ENCODE measurements around the gene CSMD2. TPM values are rescaled to one million over a fixed set of nuclear protein-coding genes. Genes with fewer than 3 reads are reported as not detected.

Gene CSMD2
- polyA plus RNA-seq, 12 donors = 0.51 to 3.3 (median 0.85) TPM; not detected in 2

DNA sequence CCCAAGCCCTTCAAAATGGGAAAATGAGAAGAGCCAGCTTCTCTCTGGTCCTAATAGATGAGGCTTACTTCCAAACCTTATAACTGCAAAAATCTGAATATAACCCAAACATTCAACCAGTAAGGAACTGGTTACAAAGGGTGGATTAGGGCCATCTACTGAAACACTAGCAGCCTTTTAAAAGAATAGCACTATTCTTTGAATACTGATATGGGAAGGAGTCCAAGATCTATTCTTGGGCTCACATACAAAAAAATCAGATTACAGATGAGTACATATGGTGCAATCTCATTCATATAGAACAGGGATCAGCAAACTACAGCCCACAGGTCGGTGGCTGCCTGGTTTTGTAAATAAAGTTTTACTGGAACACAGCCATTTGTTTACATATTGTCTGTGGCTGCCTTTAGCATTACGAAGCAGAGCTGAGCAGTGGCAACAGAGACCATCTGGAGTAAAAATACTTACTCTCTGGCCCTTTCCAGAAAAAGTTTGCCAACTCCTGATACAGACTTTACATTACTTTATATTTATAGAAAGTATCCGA lies 524.8 kb downstream of the CSMD2 start:
- no peak for DNase-seq

DNA sequence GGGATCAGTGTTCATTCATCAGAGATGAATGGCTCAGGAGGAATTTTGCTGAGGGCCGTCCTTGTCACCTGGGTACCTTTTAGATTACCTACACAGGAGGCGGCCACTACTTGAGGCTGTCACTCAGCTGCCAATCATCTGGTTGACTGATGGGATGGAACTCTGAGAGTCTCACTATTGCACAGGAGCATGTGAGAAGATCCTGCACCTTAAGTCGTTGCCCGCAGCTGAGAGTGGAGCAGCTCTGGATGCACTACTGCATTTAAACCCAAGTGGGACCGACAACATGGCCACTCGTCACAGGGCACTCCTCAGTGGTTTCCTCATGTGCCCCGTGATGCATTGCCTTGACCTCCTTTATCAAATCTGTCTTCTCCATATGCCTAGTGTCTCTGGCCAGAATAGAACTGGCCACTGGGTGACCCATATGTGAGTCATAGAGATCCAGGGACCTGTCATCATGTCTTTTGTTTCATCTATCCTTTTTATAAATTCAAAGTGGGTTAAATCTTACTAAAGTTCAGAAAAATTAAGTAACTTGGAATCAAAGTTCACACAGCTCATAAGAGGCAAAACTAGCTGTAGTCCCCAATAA lies 527.1 kb downstream of the CSMD2 start:
- no peak for DNase-seq

DNA sequence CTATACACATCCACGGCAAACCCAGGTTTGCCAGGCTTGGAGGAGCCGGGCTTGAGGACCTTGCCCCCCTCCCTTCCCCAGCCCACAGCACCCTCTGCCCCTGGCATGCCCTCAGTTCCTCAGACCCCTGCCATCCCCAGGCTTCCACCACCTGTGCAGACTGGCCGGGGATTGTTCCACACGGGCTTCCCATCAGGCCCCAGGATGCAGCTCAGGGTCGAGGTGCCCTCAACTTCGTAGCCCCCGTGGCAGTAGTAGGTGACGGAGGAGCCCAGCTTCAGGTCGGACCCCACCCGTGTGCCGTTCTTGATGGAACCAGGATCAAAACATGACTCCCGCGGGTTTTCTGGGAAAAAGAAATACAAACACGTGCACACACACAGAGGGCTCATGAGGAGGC lies 528.8 kb downstream of the CSMD2 start:
- no peak for DNase-seq

DNA sequence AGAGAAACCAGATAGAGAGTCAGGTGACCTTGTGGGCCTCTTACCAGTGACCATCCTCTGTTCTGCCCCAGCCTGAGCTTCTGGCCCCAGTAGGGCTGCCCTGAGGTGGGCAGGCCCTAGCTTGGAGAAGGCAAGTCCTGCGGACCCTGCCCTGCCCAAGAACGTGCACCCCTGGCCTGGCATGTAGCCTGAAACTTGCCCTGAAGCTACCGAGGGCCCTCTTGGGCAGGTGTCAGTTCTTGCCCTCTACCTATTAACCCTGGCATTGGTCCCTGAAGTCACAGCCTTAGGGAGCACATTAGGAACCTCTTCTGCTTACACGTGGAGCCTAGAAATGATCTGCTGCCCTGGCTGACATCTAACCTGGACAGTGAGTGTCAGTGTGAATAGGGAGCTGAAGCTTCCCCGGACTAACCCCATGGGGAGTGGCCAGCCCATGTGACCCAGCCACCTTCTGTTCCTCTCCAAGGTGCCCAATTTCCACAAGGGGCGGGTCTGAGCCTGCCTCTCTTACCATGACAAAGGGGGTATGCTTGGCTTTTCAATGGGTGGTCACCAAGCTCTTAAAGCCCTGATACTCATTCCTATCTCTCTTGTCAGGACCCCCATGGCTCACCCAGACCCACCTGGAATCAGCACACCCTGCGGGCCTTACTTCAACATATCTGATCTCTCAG lies 529.6 kb downstream of the CSMD2 start:
- DNase-seq = no peak

DNA sequence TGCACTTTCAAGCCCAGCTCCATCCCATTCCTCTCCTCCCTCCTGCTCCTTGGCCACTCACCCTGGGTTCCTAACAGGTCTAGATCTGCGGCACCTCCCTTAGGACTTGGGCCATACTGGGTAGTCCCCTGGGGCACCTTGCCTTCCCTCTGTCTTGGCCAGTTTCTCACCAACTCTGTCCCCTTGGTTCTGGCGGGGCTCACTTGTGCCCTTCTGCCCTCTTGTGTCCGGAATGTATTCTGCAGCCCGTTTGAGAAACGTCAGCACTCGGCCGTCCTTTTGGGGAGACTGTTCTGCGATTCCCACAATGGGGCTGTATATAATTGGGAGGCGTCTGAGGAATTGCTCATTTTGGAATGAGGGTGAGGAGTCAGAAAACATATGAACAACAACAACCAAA lies 530.2 kb downstream of the CSMD2 start:
- DNase-seq = no peak

DNA sequence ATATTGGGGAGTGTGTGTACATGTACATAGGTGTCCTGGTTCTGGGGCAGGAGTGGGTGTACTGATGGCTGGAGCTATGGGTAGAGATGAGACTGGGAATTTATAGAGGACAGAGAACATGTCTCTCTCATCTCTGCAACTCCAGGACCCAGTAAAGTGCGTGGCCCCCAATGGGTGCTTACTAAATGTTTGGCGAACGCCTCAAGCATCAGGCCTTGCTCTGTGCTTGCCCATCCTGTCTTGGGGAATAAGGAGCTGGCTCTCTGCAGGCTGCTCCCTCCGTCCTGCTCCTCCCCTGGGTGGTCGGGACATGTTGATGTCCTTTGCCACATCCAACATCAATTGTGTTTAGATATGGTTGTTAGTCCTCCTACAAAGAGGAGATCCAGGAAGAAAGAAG lies 530.9 kb downstream of the CSMD2 start:
- DNase-seq = no peak

DNA sequence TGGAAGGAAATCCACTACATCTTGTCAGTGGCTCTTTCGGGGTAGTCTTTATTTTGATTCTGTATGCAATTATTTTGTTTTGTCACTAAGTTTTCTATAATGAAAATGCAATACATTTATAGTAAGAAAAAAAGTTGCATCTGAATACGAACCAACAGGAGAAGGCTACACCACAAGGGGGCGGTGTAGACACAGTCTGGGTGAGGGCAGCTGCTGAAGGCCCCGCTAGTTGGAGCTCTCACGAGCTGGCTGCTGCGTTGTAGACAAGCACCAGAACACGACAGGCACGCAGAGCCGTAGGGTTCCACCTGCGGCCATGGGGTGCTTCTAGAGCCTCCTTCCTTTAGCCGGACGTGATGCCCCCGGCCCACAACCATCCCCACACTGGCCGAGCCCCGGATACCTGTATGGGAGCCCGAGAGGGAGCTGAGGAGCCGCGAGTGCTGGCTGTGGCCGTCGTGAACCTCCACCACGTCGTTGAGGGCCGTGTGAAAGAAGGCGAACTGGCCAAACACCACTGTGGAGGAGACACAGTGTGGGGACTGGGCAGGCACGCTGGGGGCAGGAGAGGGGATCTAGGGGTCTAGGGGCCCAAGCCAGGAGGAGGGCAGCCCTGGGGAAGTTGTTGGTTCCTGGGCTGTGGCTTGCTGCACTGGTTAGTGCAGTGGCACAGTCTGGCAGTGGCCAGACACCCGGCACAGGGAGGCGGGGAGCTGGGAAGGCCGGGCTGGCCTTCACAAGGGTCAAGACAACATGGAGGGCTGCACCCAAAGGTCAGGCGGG lies 531.8 kb downstream of the CSMD2 start:
- DNase-seq = peak; percentile 83

DNA sequence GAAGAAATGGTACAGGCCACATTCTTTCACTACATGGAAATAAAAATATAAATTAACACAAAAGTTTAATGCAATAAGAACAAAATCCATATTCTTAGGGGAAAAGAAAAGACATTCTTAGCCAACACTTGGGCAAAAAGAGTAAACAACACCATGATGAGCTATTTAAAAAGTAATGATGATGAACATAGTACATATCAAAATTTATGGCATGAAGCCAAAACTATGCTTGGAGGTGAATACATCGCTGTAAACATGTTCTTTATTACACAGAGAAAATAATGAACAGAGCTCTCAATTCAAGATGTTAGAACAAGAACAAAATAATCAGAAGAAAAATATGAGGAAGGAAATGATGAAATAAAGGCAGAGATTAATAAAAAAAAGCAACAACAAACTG lies 534.3 kb downstream of the CSMD2 start:
- no peak for DNase-seq

DNA sequence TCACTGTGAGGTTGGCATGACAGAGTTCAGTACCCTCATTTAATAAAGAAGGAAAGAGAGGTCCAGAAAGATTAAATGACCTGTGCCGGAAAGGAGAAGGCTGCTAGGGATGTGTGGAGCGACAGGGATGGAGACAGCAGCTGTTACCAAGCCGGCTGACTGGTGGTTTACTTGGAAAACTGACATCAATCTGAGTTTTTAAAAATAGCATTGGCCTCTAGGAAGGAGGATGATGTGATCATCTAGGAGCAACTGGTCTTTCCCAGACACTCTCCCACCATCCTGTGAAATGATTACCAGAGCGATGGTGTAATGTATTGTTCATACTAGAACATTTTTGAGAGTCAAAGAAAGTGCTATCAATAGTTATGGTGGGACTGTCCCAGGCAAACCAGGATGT lies 538.2 kb downstream of the CSMD2 start:
- DNase-seq = peak; percentile 6

DNA sequence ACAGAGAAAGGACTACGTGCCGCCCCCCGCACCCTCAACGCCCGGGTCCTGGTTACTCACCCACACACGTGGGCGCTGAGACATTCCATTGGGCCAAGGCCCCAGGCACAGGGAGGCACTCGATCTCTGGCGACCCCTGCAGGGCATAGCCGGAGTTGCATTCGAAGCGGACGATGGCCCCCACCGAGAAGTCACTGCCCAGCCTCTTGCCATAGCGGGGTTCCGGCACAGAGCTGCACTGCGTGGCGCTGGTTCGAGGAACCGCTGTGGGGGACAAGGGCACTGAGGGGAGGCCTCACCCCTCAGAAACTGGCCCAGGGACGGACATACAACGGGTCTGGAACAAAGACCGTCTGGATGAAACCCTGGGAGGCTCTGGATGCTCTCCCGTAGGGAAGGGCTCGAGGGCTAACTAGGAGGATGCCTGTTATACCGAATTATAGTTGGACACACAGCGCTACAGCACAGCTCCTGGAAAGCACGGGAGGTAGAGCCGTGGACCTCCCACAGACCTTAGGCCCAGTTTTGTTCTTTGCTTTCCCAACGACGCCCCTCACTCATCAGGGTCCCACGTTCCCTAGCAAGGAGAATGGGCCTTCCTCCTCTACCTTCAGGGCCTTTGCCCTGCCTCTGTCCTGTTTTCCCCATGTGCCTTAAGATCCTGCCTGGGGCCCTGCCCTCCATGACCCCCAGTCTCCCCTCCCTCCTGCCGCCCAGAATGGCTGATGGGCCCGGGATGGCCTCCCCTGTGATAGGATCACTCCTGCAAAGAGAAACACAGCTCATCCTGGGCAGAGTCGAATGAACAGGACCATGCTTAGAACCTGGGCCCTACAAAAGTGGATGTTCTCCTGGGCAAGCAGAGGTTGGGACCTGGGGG lies 539.8 kb downstream of the CSMD2 start:
- no peak for DNase-seq

DNA sequence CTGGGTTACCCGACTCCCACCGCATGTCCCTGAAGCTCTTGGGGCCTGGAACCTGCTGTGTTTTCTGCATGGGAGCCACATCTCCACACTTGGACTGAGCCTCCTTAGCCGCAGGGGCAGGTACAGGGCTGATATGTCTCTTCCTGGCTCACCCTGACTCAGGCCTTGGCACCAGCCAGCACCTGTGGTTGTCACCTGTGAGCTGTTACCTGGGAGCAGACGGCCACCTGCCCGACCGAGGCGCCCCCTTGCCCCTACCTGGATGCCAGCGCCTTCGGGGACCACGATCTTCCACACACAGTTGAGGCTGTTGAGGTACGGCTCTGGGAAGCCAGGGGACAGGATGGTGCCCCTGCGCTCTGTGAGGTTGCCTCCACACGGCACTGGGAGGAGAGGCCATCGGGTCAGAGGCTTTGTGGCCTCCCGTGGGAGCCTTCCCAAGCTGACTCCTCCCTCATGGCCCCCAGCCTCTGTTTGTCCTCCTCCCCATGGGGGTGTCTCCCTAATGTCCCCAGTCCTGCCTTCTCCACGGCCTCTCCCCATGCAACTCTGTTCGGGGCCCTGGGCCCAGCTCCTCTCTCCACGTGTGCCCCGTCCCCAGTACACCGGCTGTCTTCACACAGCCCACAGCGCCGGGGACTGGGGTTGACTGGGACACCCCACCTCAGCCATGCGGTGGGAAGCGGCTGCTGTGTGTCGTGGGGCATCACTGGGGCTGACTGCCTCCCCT lies 540.6 kb downstream of the CSMD2 start:
- no peak for DNase-seq

DNA sequence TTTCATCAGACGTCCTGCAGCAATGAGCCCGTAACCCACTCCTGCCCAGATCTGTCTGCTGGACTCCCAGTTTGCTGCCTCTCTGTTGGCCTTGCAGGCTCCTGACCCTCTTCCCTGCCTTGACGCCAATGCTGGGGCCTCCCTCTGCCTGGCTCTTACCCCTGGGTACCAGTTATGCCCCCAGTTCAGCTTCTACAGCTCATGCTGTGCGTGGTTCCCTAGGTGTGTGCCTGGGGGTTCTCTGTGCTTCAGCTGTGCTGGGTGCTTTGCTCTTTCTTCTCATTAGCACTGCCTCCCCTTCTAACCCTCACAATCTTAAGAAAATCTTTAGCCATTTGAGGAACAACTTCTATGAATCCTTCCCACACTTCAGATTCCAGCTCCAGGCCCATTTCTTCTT lies 541.2 kb downstream of the CSMD2 start:
- no peak for DNase-seq

DNA sequence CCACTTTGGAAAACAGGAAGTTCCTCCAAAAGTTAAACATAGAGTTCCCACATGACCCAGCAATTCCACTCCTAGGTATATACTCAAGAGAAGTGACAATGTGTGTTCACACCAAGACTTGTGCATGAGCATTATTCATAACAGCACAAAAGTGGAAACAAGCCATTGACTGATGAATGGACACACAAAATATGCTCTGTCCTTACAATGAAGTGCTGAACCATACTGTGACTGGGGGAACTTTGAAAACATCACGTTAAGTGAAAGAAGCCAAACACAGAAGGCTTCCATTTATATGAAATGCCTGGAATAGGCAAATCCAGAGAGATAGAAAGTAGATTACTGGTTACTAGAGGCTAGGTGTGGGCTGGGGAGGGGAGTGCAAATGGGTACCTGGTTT lies 542.3 kb downstream of the CSMD2 start:
- DNase-seq = no peak

DNA sequence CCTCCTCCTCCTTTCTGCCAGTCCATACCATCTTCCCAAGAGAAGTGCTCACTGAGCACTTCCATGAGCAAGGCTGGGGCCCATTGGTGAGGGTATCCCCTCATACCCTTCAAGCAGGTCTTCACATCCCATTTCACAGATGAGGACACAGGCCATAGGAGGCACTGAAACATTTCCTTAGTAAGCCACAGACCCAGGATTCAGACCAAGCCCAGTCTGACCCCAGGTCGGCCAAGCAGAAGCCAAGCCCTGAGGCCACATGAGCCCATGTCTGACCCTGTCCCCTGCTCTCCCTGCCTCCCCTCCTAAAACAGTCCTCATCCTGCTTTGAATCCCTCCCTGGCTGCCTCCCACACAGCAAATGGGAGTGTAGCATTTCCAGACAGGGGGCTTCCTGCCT lies 546.4 kb downstream of the CSMD2 start:
- DNase-seq = no peak

DNA sequence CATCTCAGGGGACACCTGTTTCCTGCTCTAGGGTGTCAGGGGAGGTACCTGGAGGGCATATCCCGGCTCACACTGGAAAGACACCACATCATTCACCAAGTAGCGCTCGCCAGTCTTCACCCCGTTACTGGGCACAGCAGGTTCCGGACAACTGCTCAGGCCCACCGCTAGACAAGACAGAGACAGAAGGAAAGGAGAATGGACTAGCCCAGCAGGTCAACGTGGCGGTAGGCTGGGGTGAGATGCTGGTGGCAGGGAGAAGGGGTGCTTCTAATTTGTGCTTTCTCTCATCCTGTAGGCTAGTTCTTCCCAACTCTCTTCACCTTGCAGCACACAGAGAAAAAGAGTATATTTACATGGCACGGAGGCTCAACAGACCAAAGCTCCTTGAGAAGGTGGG lies 547.6 kb downstream of the CSMD2 start:
- no peak for DNase-seq

DNA sequence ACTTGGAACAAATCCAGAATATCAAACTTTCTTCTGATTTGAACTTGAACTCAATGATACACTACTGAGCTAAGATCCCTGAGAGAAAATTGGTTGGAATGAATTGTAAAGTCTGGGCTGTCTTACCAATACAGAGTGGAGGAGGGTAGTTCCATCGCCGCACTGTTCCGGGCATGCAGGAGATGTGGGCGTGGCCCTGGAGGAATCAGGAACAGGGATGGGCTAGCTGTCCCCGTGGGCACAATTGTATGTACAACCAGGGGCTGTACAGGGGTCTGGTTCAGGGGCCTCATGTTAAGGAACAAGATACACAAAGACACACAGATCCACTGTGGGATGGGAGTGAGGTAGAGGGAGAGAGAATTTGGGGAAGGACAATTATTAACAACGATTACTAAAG lies 548.2 kb downstream of the CSMD2 start:
- no peak for DNase-seq

DNA sequence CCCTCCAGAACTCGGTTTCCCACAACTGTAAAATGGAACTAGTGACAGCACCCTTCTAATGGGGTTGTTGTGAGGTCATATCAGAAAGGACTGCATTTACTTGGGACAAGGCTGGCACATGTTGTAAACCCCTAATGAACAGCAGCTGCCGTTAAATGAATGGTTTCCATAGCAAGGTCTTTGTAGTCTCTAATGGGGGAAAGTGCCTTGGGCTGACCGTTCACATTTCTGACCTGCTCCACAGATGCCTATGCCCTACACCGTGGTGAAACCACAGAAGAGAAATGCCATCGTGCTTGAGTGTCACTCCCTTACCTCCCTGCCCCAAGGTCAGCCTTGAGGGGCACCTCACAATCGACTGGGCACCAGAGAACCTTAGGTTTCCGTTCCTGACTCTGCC lies 549.5 kb downstream of the CSMD2 start:
- no peak for DNase-seq

DNA sequence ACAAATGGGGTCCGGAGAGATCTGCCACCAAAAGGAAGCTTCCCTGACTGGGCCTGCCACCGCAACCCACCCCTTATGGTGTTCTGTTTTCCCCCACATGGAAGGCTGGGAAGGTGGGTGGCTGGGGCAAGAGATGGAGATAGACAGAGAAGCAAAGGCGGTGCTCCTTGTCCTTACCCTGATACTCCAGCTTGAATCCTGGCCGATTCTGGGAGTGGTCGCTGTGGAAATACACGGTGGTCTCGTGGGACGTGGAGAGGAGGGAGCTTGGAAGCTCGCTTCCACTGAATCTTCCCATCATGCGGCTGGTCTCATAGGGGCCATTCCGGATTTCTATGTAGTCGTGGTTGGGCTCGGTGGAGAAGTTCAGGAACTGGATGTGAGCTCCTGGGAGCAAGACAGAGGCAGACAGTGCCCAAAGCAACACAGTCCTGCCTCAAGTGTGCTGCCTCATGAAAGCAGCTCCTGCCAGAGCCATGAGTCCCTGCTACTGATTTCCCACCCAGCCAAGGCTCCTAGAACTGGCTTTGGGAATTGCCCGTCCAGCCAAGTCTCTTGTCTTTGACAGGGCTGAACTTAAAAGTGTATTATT lies 554.1 kb downstream of the CSMD2 start:
- no peak for DNase-seq

DNA sequence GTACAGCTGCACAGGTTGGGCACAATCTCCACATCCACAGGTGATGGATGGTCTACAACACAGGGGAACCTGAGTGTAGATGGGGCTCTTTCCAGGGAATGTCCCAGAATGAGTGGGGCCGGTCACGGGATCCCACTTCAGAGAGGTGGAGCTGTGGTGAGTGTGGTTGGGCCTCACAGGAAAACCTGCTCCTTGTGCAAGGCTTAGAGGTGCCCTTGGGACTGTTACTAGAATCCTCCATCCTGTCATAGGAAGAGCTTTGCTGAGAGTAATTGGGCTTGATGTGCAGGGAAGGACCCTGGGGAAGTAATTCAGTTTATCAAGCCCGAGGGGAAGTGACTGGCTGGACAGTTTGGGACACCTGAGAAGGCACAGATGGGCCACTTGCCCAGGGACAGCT lies 554.6 kb downstream of the CSMD2 start:
- DNase-seq = no peak

DNA sequence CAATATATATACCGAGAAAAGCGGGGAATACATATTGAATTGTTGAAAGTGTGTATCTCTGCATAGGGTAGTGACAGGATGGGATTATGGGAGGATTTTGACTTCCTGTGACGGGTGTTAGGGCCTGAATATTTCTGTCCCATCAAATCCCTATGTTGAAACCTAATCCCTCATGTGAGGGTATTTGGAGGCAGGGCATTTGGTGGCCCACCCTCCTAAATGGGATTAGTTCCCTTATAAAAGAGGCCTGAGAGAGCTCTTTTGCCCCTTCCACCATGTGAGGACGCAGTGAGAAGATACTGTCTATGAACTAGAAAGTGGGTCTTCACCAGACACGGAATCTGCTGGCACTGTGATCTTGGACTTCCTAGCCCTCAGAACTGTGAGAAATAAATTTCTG lies 555.3 kb downstream of the CSMD2 start:
- DNase-seq = no peak
